ENCODE measurements around the gene TYW1B. TPM values are rescaled to one million over a fixed set of nuclear protein-coding genes. Genes with fewer than 3 reads are reported as not detected.
"Not testable (repeated sequence)": the region's sequence is repeated elsewhere in the genome, so short reads cannot be mapped to it uniquely, and the experiment has no call there.

The TYW1B gene
- total RNA-seq, 1 donor from 2014 or later, result not detected

DNA sequence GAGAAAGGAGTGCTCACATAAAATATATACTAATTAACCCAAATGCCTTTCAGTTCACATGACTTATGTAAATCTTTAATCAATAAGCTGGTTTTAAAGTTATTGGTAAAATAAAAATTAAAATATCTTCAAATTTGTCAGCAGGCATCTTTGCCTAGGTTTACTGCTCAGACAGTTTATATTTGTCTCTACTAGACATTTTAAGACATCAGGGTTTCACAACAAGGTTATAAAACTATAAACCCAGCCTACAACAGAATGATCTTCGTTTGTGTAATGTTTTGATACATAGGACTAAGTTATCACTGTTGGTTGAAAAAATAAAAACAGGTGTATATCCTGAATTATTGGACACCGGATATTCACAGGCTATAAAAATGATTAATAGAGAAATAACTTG lies 67.4 kb downstream of the TYW1B start:
- DNase-seq (ENCODE audit: low spot score in 2 of 2), result no peak
- Histone ChIP-seq H3K4me3 (no peak overlapping the region), H3K27ac (no peak overlapping the region), H3K27me3 (no peaks in the 10 kb centered on the region), H3K9me3 (peaks cover 4 to 23% of the 10 kb centered on the region in 2 donors), H3K4me1 (no peaks in the 10 kb centered on the region), H3K36me3 (peaks cover 0 to 11% of the 10 kb centered on the region in 2 donors)
- intact Hi-C loops (cut with DNase I), result no loop called here
- no peak for TF ChIP-seq CTCF (IDR thresholded peaks at IDR 0.05)

- H3K27ac ChIP-seq, result no peak overlapping the region
- DNase-seq (ENCODE audit: low spot score in 2 of 2), result no peak
- no peak for TF ChIP-seq CTCF (IDR thresholded peaks at IDR 0.05)
- no peaks in the 10 kb centered on the region for H3K36me3 ChIP-seq
- H3K27me3 ChIP-seq, result no peaks in the 10 kb centered on the region
- intact Hi-C loops (cut with DNase I), result no loop called here
- no peaks in the 10 kb centered on the region for H3K4me1 ChIP-seq
- no peaks in the 10 kb centered on the region for H3K9me3 ChIP-seq
- no peak overlapping the region for H3K4me3 ChIP-seq
Measured at GRCh38 chr7:72754312-72754711, 73.7 kb downstream of the TYW1B start.

DNA sequence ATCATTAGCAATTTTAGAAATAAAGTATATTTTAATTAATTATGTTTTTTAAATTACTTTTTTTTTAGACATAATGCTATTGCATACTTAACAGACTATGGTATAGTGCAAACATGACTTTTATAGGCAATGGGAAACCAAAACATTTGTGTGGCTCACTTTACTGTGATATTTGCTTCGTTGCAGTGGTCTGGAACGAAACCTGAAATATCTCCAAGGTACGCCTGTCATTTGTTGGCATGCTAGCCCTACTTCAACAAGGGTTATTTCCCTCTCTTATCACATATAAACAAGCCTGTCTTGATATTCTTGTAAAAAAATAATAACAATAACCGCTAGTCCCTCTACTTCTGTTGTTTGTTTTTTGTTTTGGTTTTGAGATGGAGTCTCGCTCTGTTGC lies 74.2 kb downstream of the TYW1B start:
- intact Hi-C loops (cut with DNase I), result no loop called here
- Histone ChIP-seq H3K27ac (no peak overlapping the region), H3K9me3 (no peaks in the 10 kb centered on the region), H3K4me1 (no peaks in the 10 kb centered on the region), H3K27me3 (no peaks in the 10 kb centered on the region), H3K36me3 (no peaks in the 10 kb centered on the region), H3K4me3 (no peak overlapping the region)
- DNase-seq (ENCODE audit: low spot score in 2 of 2), result no peak
- TF ChIP-seq CTCF (IDR thresholded peaks at IDR 0.05), result no peak

- DNase-seq (ENCODE audit: low spot score in 2 of 2); H3K4me3 ChIP-seq; H3K9me3 ChIP-seq; H3K4me1 ChIP-seq; intact Hi-C loops (cut with DNase I); H3K36me3 ChIP-seq; H3K27me3 ChIP-seq; H3K27ac ChIP-seq: not testable (repeated sequence)
Measured at GRCh38 chr7:72753229-72753628, 74.8 kb downstream of the TYW1B start.

DNA sequence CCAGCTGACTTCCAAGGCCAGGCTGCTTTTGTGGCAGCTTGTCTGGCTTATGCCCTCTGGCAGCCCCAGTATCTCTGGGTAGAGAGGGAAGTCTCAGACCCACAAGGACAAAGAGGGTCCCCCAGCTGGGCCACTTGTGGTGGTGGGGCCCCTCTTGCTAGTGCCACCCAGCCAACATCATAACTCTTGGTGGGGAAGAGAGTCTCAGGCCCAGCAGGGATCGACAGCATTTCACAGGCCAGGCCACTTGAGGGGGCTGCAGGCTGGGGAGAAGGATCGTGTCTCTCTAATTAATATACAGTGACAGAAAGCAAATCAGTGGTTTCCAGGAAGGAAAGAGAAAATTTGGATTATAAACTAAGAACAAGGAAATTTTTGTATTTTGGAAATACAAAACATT lies 76.0 kb downstream of the TYW1B start:
- DNase-seq (ENCODE audit: low spot score in 2 of 2), result no peak
- no peak for TF ChIP-seq CTCF (IDR thresholded peaks at IDR 0.05)
- H3K36me3 ChIP-seq, result no peaks in the 10 kb centered on the region
- intact Hi-C loops (cut with DNase I), result no loop called here
- H3K27me3 ChIP-seq, result no peaks in the 10 kb centered on the region
- H3K9me3 ChIP-seq, result no peaks in the 10 kb centered on the region
- no peaks in the 10 kb centered on the region for H3K4me1 ChIP-seq
- H3K27ac ChIP-seq, result no peak overlapping the region
- H3K4me3 ChIP-seq, result no peak overlapping the region

DNA sequence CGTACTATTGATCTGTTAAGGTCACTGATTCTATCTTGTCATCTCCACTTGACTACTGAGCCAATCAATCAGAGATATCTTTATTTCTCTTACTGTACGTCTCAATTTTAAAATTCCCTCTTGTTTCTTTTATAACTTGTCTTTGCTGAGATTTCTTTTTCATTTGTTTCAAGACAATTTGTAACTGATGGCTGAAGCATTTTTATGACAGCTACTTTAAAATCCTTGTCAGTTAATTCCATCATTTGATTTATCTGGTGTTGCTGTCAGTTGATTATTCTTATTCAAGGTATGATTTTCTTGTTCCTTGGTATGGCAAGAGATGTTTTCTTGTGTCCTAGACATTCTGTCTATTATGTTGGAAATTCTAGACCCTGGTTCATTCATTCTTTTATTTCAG lies 76.6 kb downstream of the TYW1B start:
- intact Hi-C loops (cut with DNase I), result no loop called here
- H3K27me3 ChIP-seq, result no peaks in the 10 kb centered on the region
- no peak for DNase-seq (ENCODE audit: low spot score in 2 of 2)
- no peak overlapping the region for H3K4me3 ChIP-seq
- TF ChIP-seq CTCF (IDR thresholded peaks at IDR 0.05), result no peak
- no peaks in the 10 kb centered on the region for H3K9me3 ChIP-seq
- no peak overlapping the region for H3K27ac ChIP-seq
- H3K4me1 ChIP-seq, result no peaks in the 10 kb centered on the region
- H3K36me3 ChIP-seq, result no peaks in the 10 kb centered on the region

DNA sequence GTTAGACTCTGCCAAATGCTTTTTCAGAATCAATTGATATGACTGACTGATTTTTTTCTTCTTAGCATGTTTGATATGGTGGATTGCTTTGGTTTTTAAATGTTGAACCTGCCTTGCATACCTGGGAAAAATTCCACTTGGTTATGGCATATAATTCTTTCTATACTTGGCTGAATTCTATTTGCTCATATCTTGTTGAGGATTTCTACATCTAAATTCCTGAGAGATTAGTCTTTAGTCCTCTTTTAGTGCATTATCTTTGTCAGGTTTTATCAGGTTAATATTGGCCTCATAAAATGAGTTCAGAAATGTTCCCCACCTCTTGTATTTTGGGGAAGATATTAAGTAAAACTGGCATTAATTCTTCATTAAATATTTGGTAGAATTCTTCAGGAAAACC lies 79.4 kb downstream of the TYW1B start:
- H3K27ac ChIP-seq; H3K27me3 ChIP-seq; DNase-seq (ENCODE audit: low spot score in 2 of 2); H3K4me1 ChIP-seq; intact Hi-C loops (cut with DNase I); H3K4me3 ChIP-seq; H3K36me3 ChIP-seq; H3K9me3 ChIP-seq: not testable (repeated sequence)

DNA sequence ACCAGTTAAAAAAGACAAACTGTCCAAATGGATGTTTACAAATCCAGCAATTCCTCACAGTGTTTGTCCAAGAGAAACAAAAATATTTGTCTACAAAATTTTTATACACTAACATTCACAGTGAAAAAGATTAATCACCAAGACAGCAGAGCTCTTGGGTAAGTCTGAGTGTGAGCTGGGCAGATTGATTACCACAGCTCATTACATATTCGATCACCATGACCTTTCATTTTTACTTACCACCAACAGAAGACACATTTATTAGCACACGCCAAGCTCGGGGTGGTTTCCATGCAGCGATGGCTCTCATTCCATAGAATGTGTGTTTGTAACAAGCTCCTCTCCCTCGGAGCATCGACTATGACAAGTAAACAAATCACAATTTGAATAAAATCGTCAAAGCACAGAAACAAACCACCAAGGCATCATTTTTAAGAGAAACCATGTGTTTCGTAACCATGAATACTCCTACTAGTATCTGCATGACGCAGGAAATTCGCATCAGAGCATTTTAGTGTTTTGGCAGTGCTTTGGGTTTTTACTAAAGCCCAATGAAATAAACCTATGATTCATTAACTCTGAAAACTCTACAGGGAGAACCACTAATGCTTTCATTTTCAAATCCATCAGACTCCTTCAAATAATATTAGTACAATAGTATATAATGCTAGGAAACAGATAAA lies 83.6 kb downstream of the TYW1B start:
- H3K4me1 ChIP-seq; H3K9me3 ChIP-seq; DNase-seq (ENCODE audit: low spot score in 2 of 2); H3K4me3 ChIP-seq; H3K27ac ChIP-seq; H3K27me3 ChIP-seq; intact Hi-C loops (cut with DNase I): not testable (repeated sequence)
- H3K36me3 ChIP-seq, result peaks cover 0 to 10% of the 10 kb centered on the region in 2 donors

DNA sequence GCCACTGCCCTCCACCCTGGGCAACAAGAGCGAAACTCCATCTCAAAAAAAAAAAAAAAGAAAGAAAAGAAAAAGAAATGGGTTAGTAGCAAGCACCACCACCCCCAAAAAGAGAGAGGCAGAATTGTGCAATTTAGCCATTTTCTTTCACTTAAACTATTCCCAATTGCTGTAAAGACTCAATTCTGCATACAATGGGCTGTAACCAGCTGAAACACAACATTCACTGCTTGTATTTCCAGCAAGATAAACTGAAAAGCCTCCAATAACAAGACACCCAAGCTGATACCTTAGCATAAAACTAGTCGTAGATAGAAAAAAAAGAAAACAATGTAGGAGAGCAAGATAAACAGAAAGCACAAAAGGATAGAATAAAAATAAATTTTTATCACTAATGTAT lies 84.2 kb downstream of the TYW1B start:
- H3K4me3 ChIP-seq; H3K27ac ChIP-seq; H3K9me3 ChIP-seq; H3K27me3 ChIP-seq; H3K4me1 ChIP-seq; intact Hi-C loops (cut with DNase I); DNase-seq (ENCODE audit: low spot score in 2 of 2): not testable (repeated sequence)
- peaks cover 0 to 14% of the 10 kb centered on the region in 2 donors for H3K36me3 ChIP-seq
